ENCODE measurements around the gene ALK.
"Not testable (repeated sequence)": the region's sequence is repeated elsewhere in the genome, so short reads cannot be mapped to it uniquely, and the experiment has no call there.

The ALK gene

GRCh38 chr2:29753671-29754444 lies 167.5 kb downstream of the ALK start:
- H3K27ac ChIP-seq, result no peak overlapping the region
- H3K4me1 ChIP-seq (ENCODE audit: control insufficient read depth in 1 of 2, insufficient read depth in 1 of 2, low read depth in 1 of 2, low read length in 1 of 2), result no peaks in the 10 kb centered on the region
- H3K36me3 ChIP-seq, result no peaks in the 10 kb centered on the region

DNA sequence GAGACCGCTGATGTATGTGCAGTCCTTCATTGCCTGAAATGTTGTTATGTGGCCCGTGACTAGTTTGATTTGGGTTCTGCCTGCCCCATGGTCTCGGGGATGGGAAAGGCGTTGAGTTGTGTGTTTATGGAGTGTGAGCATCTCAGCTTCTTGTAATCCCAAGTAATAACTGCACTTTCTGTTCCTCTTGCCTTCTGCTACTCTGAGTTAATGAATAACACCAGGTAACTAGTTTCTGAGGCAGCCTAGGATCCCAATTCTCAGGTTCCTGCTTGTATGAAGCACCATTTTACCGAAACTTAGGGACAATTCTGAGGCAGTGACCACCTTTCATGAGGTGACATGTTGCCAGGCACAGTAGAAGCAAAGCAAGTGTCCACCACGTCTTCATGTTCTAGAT lies 170.0 kb downstream of the ALK start:
- Histone ChIP-seq H3K9me3 (no peaks in the 10 kb centered on the region), H3K4me3 (ENCODE audit: low read depth in 1 of 2, low read length in 1 of 2) (no peak overlapping the region), H3K4me1 (ENCODE audit: control insufficient read depth in 1 of 2, insufficient read depth in 1 of 2, low read depth in 1 of 2, low read length in 1 of 2) (no peaks in the 10 kb centered on the region), H3K27ac (no peak overlapping the region), H3K36me3 (no peaks in the 10 kb centered on the region), H3K27me3 (peaks cover 3% of the 10 kb centered on the region)
- TF ChIP-seq CTCF (IDR thresholded peaks at IDR 0.05), result no peak

More at GRCh38 chr2:29753671-29754444, 167.5 kb downstream of the ALK start:
- Histone ChIP-seq H3K9me3 (no peaks in the 10 kb centered on the region), H3K4me3 (ENCODE audit: low read depth in 1 of 2, low read length in 1 of 2) (no peak overlapping the region), H3K27me3 (peaks cover 3% of the 10 kb centered on the region)
- TF ChIP-seq CTCF (IDR thresholded peaks at IDR 0.05), result no peak

DNA sequence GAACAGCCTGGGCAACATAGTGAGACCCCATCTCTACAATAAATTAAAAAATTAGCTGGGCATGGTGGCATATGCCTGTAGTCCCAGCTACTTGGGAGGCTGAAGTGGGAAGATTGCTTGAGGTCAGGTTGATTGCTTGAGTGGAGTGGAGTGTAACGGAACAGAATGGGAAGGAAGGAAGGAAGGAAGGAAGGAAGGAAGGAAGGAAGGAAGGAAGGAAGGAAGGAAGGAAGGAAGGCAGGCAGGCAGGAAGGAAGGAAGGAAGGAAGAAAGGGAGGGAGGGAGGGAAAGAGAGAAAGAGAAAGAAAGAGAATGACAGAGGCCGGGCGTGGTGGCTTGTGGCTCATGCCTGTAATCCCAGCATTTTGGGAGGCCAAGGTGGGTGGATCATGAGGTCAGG lies 170.9 kb downstream of the ALK start:
- not testable (repeated sequence) for H3K4me3 ChIP-seq (ENCODE audit: low read depth in 1 of 2, low read length in 1 of 2); H3K4me1 ChIP-seq (ENCODE audit: control insufficient read depth in 1 of 2, insufficient read depth in 1 of 2, low read depth in 1 of 2, low read length in 1 of 2); H3K36me3 ChIP-seq; H3K27me3 ChIP-seq; H3K9me3 ChIP-seq; H3K27ac ChIP-seq

- H3K4me3 ChIP-seq (ENCODE audit: low read depth in 1 of 2, low read length in 1 of 2), result no peak overlapping the region
- H3K27ac ChIP-seq, result no peak overlapping the region
- H3K9me3 ChIP-seq, result no peaks in the 10 kb centered on the region
- H3K36me3 ChIP-seq, result no peaks in the 10 kb centered on the region
- H3K27me3 ChIP-seq, result peaks cover 3% of the 10 kb centered on the region
- no peak for TF ChIP-seq CTCF (IDR thresholded peaks at IDR 0.05)
- no peaks in the 10 kb centered on the region for H3K4me1 ChIP-seq (ENCODE audit: control insufficient read depth in 1 of 2, insufficient read depth in 1 of 2, low read depth in 1 of 2, low read length in 1 of 2)
Measured at GRCh38 chr2:29749843-29750242, 171.5 kb downstream of the ALK start.

DNA sequence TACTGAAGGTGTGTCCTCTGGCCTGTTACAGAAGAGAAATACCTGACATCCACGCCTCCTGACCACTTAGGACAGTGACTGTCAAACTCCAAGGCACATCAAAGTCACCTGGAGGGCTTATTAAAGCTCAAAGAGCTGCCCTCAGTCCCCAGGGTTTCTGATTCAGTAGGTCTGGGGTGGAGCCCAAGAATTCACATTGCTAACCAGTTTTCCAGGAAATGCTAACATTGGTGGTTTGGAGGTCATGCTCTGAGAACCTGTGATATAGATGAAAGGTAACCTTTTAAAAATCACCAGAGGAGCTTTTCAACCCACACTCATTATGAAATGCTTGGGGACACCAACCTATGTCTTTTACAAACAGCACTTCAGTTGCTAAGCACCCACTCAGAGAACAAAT lies 172.3 kb downstream of the ALK start:
- no peaks in the 10 kb centered on the region for H3K9me3 ChIP-seq
- no peak overlapping the region for H3K27ac ChIP-seq
- TF ChIP-seq CTCF (IDR thresholded peaks at IDR 0.05), result no peak

DNA sequence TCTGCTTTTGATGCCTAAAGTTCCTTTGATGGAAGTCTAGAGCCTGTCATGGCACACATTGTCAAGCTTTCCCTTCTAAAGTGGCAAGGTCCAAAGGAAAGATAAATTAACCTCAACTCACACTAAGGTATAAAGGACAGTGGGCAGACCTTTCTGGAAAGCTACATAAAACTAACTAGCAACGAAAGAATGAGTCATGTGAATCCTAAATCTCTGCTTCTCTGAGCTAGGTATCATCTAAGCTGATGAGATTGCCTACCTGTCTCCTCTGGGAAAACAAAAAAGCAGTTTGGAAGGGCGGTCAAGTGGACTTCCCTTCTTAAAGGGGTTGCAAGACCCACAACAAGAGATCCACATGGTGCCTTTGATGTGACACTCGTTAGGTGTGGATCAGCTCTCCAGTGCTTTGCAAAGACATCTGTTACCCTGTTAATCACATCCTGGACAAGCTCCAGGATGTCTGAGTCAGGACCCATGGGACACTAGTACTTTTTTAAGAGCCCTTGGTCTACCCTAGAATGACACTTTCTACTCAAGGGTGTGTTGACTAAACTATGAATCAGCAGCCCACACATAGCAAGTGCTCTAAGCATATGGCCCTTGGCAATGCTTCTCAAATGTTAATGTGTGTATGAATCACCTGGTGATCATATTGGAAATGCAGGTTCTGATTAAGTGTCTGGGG lies 173.5 kb downstream of the ALK start:
- TF ChIP-seq CTCF (IDR thresholded peaks at IDR 0.05), result no peak
- no peaks in the 10 kb centered on the region for H3K4me1 ChIP-seq (ENCODE audit: control insufficient read depth in 1 of 2, insufficient read depth in 1 of 2, low read depth in 1 of 2, low read length in 1 of 2)
- H3K4me3 ChIP-seq (ENCODE audit: low read depth in 1 of 2, low read length in 1 of 2), result no peak overlapping the region
- H3K9me3 ChIP-seq, result no peaks in the 10 kb centered on the region
- H3K27me3 ChIP-seq, result peaks cover 3% of the 10 kb centered on the region
- H3K27ac ChIP-seq, result no peak overlapping the region
- no peaks in the 10 kb centered on the region for H3K36me3 ChIP-seq

More for the DNA sequence above, 172.3 kb downstream of the ALK start:
- Histone ChIP-seq H3K4me1 (ENCODE audit: control insufficient read depth in 1 of 2, insufficient read depth in 1 of 2, low read depth in 1 of 2, low read length in 1 of 2) (no peaks in the 10 kb centered on the region), H3K36me3 (no peaks in the 10 kb centered on the region), H3K4me3 (ENCODE audit: low read depth in 1 of 2, low read length in 1 of 2) (no peak overlapping the region), H3K27me3 (peaks cover 3% of the 10 kb centered on the region)
